Uterus (tissue), 4 donors: ENCODE data around the gene AARSD1. TPM values are rescaled to one million over a fixed set of nuclear protein-coding genes. Genes with fewer than 3 reads are reported as not detected.
"Not testable (repeated sequence)": the region's sequence is repeated elsewhere in the genome, so short reads cannot be mapped to it uniquely, and the experiment has no call there.

Experiments used
- DNase-seq, 2 donors: peaks; one replicate each; pipeline ENCODE4 v3.0.0-alpha.2; 2019 to 2020
- H3K27ac ChIP-seq, 2 donors: fragments of 200-600 bp; sonication (generic); 1 replicate in 1 of 2; 2 replicates in 1 of 2; pipeline ENCODE4 v1.5.1; 2016 to 2018
- H3K27me3 ChIP-seq, 2 donors: fragments of 200-600 bp; sonication (generic); one replicate each; pipeline ENCODE4 v1.5.1; 2018 to 2019; ENCODE audit warnings: control low read depth in 1 of 2
- H3K36me3 ChIP-seq, 2 donors: fragments of 200-600 bp; sonication (generic); one replicate each; pipeline ENCODE4 v1.5.1; 2019; ENCODE audit warnings: control low read depth in 1 of 2
- H3K4me1 ChIP-seq, 2 donors: fragments of 200-600 bp; sonication (generic); one replicate each; pipeline ENCODE4 v1.5.1; 2018 to 2019; ENCODE audit warnings: control low read depth in 1 of 2
- H3K4me3 ChIP-seq, 2 donors: fragments of 200-600 bp; sonication (generic); 1 replicate in 1 of 2; 2 replicates in 1 of 2; pipeline ENCODE4 v1.5.1; 2018 to 2019; ENCODE audit warnings: mild to moderate bottlenecking in 1 of 2
- H3K9me3 ChIP-seq, 2 donors: fragments of 200-600 bp; sonication (generic); one replicate each; pipeline ENCODE4 v1.5.1; 2019; ENCODE audit warnings: control low read depth in 1 of 2
- POLR2A ChIP-seq, 2 donors: fragments of 450-650 bp; IDR thresholded peaks; one replicate each; pipeline ENCODE4 v1.6.1; 2016; ENCODE audit warnings: antibody characterized with exemption in 2 of 2, mild to moderate bottlenecking in 1 of 2, moderate library complexity in 1 of 2
- intact Hi-C: fragments of 100-400 bp; cut with DNase I; formaldehyde crosslinking; loops from one replicate; pipeline ENCODE4 v1.15.1; 2023; ENCODE audit warnings: low total_unique reads
- total RNA-seq, 4 donors: library from RNA; depleted of rRNA in 3 of 4; stranded (reverse); fragments of >200 nt in 3 of 4; gene quantifications; one replicate each; pipeline versions ENCODE4 v1.1.0 to v1.2.4, GENCODE V29; 2014 to 2023
- TF ChIP-seq, protein P1 (sequence below), 4 experiments: fragments of 200-600 bp in 2 of 4; fragments of 450-650 bp in 2 of 4; sonication (generic) in 2 of 4; IDR thresholded peaks; one replicate each; pipeline ENCODE4 v1.5.1; 2016 to 2019; ENCODE audit warnings: antibody characterized with exemption in 4 of 4, mild to moderate bottlenecking in 2 of 4, moderate library complexity in 1 of 4
- donor health status: DM: yes; HTN: yes; CAD: no.

AARSD1 gene
- total RNA-seq, 4 donors from 2014 or later = 5.6 to 69.9 (median 32.6) TPM

DNA sequence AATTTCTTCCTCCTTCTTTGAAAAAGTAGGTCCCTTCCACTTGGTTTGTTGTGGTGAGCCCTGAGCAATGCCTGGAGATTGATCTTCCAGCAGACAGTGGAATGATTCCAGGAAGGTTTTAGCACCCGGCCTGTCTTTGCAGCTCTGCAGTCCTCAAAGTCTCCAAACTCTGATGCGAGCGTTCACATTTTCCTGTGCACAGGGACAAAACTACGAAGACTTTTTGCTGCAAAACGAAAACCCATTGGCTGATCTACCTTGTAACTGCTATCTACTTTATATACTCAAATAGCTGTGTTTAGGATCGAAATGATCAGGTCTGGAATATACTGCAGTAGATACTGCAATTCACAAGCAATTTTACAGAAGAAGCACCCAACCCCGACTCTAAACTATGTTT lies 42.0 kb downstream of the AARSD1 start:
- H3K27me3 ChIP-seq = no peaks in the 10 kb centered on the region
- H3K4me1 ChIP-seq = no peaks in the 10 kb centered on the region
- peak overlapping the region in 1 of 2 donors; percentile 30 for H3K27ac ChIP-seq
- H3K36me3 ChIP-seq = no peaks in the 10 kb centered on the region
- intact Hi-C loops = no loop called here
- H3K9me3 ChIP-seq = no peaks in the 10 kb centered on the region
- TF ChIP-seq, protein P1, sequence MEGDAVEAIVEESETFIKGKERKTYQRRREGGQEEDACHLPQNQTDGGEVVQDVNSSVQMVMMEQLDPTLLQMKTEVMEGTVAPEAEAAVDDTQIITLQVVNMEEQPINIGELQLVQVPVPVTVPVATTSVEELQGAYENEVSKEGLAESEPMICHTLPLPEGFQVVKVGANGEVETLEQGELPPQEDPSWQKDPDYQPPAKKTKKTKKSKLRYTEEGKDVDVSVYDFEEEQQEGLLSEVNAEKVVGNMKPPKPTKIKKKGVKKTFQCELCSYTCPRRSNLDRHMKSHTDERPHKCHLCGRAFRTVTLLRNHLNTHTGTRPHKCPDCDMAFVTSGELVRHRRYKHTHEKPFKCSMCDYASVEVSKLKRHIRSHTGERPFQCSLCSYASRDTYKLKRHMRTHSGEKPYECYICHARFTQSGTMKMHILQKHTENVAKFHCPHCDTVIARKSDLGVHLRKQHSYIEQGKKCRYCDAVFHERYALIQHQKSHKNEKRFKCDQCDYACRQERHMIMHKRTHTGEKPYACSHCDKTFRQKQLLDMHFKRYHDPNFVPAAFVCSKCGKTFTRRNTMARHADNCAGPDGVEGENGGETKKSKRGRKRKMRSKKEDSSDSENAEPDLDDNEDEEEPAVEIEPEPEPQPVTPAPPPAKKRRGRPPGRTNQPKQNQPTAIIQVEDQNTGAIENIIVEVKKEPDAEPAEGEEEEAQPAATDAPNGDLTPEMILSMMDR (IDR thresholded peaks at IDR 0.05) = no peak
- no peak for TF ChIP-seq POLR2A (IDR thresholded peaks at IDR 0.05)
- no peak for DNase-seq
- H3K4me3 ChIP-seq = no peak overlapping the region

DNA sequence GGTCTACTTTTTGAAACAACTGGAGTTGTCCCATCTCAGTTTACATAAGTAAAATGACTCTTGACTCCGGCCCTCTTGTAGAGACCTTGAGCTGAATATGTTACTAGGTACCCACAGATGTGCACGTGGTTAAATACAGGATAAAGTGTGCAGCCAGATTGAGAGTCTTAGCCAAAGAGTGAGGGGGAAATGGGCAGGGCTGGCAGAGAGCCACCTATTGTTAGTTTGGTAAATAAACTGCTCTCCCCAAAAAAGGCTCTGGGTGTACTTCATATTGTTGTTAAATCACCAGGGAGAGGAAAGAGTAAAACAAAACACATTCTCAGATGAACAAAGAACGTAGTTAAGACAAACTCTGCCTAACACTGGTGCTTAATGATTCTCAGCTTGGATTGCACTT lies 43.3 kb downstream of the AARSD1 start:
- no peaks in the 10 kb centered on the region for H3K36me3 ChIP-seq
- no peaks in the 10 kb centered on the region for H3K9me3 ChIP-seq
- peak overlapping the region in 1 of 2 donors; percentile 30 for H3K27ac ChIP-seq
- TF ChIP-seq POLR2A (IDR thresholded peaks at IDR 0.05) = no peak
- TF ChIP-seq, protein P1 (IDR thresholded peaks at IDR 0.05) = no peak
- no peak overlapping the region for H3K4me3 ChIP-seq
- intact Hi-C loops = no loop called here
- peak in 1 of 2 donors; percentile 58 for DNase-seq
- no peaks in the 10 kb centered on the region for H3K4me1 ChIP-seq
- no peaks in the 10 kb centered on the region for H3K27me3 ChIP-seq

DNA sequence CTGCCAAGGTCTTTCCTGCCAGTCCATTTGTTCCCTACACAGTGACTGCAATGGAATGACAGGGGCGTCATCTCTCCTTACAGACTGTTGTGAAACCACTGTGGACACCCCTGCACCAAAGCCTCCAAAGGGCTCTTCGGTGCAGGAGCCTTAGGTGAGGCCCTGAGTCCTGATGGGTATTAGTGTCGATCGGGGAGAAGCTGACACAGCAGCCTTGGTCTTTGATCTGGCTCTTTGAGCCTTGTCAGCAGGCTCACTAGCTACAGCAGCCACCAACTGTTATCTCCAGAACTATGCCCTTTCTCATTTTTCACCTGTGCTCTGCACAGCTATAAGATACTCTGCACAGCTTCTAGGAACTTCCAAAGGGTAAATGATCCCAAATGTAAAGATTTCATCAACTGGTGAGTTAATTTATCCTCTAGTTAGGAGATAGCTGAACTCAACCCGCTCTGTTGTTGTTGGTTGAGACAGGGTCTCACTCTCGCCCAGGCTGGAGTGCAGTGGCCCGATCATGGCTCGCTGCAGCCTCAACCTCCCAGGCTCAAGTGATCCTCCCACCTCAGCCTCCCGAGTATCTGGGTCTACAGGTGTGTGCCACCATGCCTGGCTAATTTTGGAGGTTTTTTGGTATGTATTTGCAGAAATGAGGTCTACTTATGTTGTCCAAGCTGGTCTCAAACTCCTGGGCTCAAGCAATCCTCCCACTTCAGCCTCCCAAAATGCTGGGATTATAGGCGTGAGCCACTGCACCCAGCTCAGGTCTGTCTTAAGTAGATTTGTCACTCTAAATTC lies 44.0 kb downstream of the AARSD1 start:
- H3K27ac ChIP-seq = peak overlapping the region in 1 of 2 donors; percentile 30
- TF ChIP-seq, protein P1 (IDR thresholded peaks at IDR 0.05) = no peak
- no peak for TF ChIP-seq POLR2A (IDR thresholded peaks at IDR 0.05)
- DNase-seq = no peak
- intact Hi-C loops = no loop called here
- no peaks in the 10 kb centered on the region for H3K36me3 ChIP-seq
- H3K27me3 ChIP-seq = no peaks in the 10 kb centered on the region
- no peaks in the 10 kb centered on the region for H3K9me3 ChIP-seq
- H3K4me3 ChIP-seq = no peak overlapping the region
- H3K4me1 ChIP-seq = no peaks in the 10 kb centered on the region

DNA sequence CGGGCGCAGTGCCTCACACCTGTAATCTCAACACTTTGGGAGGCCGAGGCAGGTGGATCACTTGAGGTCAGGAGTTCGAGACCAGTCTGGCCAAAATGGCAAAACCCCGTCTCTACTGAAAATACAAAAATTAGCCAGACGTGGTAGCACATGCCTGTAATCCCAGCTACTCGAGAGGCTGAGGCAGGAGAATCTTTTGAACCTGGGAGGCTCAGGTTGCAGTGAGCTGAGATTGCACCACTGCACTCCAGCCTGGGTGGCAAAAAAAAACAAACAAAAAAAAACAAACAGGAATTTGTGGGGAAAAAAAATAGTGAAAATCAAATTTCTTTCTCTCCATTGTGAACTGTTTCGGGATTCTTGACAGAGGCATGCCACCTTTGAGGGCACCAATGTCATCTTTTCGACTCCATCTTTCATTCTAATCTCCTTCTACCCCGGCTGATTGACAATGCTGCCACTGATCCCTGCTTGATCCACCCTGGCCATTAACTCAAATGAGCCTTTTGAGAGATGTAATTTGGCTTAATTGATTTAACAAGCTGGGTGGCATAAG lies 44.7 kb downstream of the AARSD1 start:
- H3K27me3 ChIP-seq, H3K9me3 ChIP-seq, intact Hi-C loops, H3K36me3 ChIP-seq, H3K4me3 ChIP-seq, DNase-seq, H3K4me1 ChIP-seq: not testable (repeated sequence)
- peak overlapping the region in 1 of 2 donors; percentile 10 for H3K27ac ChIP-seq

DNA sequence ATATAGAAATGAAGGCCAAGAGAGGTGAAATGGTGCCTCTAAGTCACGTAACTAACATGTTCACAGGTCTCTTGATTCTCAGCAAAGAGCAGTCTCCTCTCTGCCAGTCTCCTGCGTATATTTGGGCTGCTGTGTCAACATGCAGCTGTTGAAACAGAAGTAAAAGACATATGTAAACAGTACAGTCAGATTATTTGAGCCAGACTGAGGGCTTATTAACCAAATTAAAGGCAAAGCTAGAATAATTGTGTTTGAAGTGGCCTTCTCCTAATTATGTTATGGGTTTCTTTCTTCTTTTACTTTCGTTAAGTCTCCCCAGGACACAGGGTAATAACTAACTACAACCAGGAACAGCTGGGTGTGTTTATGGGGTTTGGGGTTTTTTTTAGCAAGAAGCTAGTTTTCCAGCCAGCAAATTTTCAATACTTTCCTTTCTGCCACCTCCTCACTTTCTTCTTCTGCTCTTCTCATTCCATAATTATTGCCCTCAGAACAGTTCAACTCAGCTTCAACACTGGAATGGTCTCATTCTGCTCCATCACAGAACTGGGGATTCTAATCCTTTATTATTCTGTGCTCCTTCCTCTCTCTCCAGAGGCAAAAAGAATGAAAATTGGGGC lies 45.2 kb downstream of the AARSD1 start:
- Histone ChIP-seq H3K27me3 (no peaks in the 10 kb centered on the region), H3K36me3 (no peaks in the 10 kb centered on the region), H3K4me1 (no peaks in the 10 kb centered on the region), H3K4me3 (no peak overlapping the region), H3K9me3 (no peaks in the 10 kb centered on the region), H3K27ac (peak overlapping the region; percentile 10 to 43)
- DNase-seq = no peak
- intact Hi-C loops = no loop called here
- no peak for TF ChIP-seq POLR2A (IDR thresholded peaks at IDR 0.05)
- TF ChIP-seq, protein P1 (IDR thresholded peaks at IDR 0.05) = no peak
